A549 (cell line): Measurements from ENCODE around the gene OSBPL8.

ENCODE experiments used
- CBX8 ChIP-seq: fragments of 200-600 bp; sonication (generic); IDR thresholded peaks from 2 replicates; pipeline ENCODE4 v1.6.1; 2016
- CEBPB ChIP-seq, 2 experiments: fragments of >200 bp in 1 of 2; sonication (Bioruptor Twin) in 1 of 2; formaldehyde crosslinking in 1 of 2; IDR thresholded peaks; 2 replicates each; pipeline ENCODE4 v1.6.1; 2012 to 2016
- EP300 ChIP-seq, 2 experiments: fragments of >200 bp; sonication (Bioruptor Twin); formaldehyde crosslinking; IDR thresholded peaks; 2 replicates in 1 of 2; 3 replicates in 1 of 2; pipeline ENCODE4 v1.6.1; 2016 to 2017
- POLR2A ChIP-seq: IDR thresholded peaks from 2 replicates; pipeline ENCODE4 v1.6.1; 2012; ENCODE audit warnings: mild to moderate bottlenecking, low read length
- RFX5 ChIP-seq: fragments of 450-650 bp; IDR thresholded peaks from 2 replicates; pipeline ENCODE4 v1.7.1; 2014; ENCODE audit warnings: antibody characterized with exemption, mild to moderate bottlenecking, moderate library complexity
- TF ChIP-seq, protein P1 (sequence below): fragments of >200 bp; sonication (Bioruptor Twin); formaldehyde crosslinking; IDR thresholded peaks from 3 replicates; pipeline ENCODE4 v1.5.1; 2016
- TF ChIP-seq, protein P2 (sequence below): IDR thresholded peaks from 2 replicates; pipeline ENCODE4 v1.6.1; 2012; ENCODE audit warnings: low read depth, borderline replicate concordance
- TF ChIP-seq, protein P3 (sequence below): fragments of 450-650 bp; IDR thresholded peaks from 2 replicates; pipeline ENCODE4 v1.6.1; 2014; ENCODE audit warnings: antibody characterized with exemption

DNA sequence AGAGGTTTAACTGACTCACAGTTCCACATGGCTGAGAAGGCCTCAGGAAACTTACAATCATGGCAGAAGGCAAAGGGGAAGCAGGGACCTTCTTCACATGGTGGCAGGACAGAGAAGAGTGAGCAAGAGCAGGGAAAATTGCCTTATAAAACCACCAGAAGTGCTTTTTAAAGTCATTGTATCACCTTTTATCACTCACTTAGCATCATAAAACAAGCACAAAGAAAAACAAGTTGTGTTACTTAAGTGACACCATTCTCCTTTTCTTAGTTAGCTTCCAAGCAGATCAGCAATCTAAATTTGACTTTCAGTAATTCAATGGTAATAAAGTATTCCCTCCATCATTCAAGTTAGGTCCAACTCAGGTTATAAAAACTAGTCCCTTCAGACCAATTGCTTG, 28.5 kb downstream of the OSBPL8 start:
- TF ChIP-seq, protein P1, sequence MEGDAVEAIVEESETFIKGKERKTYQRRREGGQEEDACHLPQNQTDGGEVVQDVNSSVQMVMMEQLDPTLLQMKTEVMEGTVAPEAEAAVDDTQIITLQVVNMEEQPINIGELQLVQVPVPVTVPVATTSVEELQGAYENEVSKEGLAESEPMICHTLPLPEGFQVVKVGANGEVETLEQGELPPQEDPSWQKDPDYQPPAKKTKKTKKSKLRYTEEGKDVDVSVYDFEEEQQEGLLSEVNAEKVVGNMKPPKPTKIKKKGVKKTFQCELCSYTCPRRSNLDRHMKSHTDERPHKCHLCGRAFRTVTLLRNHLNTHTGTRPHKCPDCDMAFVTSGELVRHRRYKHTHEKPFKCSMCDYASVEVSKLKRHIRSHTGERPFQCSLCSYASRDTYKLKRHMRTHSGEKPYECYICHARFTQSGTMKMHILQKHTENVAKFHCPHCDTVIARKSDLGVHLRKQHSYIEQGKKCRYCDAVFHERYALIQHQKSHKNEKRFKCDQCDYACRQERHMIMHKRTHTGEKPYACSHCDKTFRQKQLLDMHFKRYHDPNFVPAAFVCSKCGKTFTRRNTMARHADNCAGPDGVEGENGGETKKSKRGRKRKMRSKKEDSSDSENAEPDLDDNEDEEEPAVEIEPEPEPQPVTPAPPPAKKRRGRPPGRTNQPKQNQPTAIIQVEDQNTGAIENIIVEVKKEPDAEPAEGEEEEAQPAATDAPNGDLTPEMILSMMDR = no peak
- TF ChIP-seq RFX5 (no peak), POLR2A (no peak), CEBPB (IDR thresholded peaks at IDR 0.05) (no peak), CBX8 (no peak), EP300 (IDR thresholded peaks at IDR 0.05) (no peak)
- TF ChIP-seq, protein P2, sequence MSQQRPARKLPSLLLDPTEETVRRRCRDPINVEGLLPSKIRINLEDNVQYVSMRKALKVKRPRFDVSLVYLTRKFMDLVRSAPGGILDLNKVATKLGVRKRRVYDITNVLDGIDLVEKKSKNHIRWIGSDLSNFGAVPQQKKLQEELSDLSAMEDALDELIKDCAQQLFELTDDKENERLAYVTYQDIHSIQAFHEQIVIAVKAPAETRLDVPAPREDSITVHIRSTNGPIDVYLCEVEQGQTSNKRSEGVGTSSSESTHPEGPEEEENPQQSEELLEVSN = no peak
- TF ChIP-seq, protein P3, sequence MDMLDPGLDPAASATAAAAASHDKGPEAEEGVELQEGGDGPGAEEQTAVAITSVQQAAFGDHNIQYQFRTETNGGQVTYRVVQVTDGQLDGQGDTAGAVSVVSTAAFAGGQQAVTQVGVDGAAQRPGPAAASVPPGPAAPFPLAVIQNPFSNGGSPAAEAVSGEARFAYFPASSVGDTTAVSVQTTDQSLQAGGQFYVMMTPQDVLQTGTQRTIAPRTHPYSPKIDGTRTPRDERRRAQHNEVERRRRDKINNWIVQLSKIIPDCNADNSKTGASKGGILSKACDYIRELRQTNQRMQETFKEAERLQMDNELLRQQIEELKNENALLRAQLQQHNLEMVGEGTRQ = no peak
